Measurements from ENCODE around the gene SLC44A1.

- no peak for TF ChIP-seq REST (IDR thresholded peaks at IDR 0.05; ENCODE audit: borderline replicate concordance in 1 of 2, low read depth in 1 of 2, low read length in 2 of 2)
- no peak for TF ChIP-seq RFX3 (CRISPR knock-in tag; IDR thresholded peaks at IDR 0.05)
- no peak for TF ChIP-seq TCF7 (IDR thresholded peaks at IDR 0.05; ENCODE audit: low read depth)
- no peak for TF ChIP-seq CTCF (CRISPR knock-in tag; IDR thresholded peaks at IDR 0.05)
- TF ChIP-seq RORA (CRISPR knock-in tag; IDR thresholded peaks at IDR 0.05): no peak
- no peak for TF ChIP-seq THAP8 (CRISPR knock-in tag; IDR thresholded peaks at IDR 0.05; ENCODE audit: borderline replicate concordance)
- TF ChIP-seq ZBTB1 (CRISPR knock-in tag; IDR thresholded peaks at IDR 0.05; ENCODE audit: borderline replicate concordance): no peak
- no peak for TF ChIP-seq YY1 (IDR thresholded peaks at IDR 0.05; ENCODE audit: insufficient read depth, insufficient replicate concordance, low read depth, low read length)
Measured at GRCh38 chr9:105455836-105456475, 211.5 kb downstream of the SLC44A1 start.
